T1000 (cell line): ENCODE measurements around the gene VOPP1.
"Not testable (repeated sequence)": the region's sequence is repeated elsewhere in the genome, so short reads cannot be mapped to it uniquely, and the experiment has no call there.

Experiments
- DNase-seq: peaks from one replicate; lab custom pipeline; 2025; ENCODE audit warnings: mixed read lengths; lab: John Stamatoyannopoulos, UW

Gene VOPP1

DNA sequence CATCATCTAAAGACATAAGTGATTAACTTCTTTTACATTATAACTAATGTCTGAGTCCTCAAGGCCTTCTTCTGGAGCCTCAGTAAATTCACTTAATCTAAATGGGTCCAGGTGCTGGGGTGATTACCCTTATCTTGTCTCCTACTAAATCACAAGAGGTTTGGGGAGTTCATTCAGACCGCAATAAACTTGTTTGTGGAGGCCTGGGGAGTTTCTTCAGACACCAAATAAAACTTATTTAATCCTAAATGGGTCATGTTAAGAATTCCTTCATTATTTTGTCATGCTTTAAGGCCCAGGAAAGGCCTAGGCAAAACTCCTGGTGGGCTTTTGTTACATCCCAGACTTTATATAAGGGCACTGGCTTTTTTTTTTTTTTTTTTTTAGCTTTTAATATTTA is 62.1 kb downstream of the VOPP1 start:
- not testable (repeated sequence) for DNase-seq

DNA sequence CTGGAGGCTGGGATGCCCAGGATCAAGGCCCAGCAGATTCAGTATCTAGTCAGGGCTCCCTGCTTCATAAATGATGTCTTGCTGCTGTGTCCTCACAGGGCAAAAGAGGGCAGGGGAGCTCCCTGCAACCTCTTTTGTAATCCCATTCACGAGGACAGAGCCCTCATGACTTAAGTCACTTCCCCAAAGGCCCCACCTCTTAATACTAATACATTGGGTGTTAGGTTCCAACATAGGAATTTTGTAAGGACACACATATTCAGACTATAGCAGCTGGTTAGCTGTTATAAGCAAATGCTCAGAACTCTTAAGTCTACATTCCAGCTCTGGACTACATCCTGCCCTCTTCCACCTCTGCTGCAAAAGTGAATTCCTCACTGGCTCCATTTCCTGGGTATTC is 63.0 kb downstream of the VOPP1 start:
- DNase-seq, result no peak

DNA sequence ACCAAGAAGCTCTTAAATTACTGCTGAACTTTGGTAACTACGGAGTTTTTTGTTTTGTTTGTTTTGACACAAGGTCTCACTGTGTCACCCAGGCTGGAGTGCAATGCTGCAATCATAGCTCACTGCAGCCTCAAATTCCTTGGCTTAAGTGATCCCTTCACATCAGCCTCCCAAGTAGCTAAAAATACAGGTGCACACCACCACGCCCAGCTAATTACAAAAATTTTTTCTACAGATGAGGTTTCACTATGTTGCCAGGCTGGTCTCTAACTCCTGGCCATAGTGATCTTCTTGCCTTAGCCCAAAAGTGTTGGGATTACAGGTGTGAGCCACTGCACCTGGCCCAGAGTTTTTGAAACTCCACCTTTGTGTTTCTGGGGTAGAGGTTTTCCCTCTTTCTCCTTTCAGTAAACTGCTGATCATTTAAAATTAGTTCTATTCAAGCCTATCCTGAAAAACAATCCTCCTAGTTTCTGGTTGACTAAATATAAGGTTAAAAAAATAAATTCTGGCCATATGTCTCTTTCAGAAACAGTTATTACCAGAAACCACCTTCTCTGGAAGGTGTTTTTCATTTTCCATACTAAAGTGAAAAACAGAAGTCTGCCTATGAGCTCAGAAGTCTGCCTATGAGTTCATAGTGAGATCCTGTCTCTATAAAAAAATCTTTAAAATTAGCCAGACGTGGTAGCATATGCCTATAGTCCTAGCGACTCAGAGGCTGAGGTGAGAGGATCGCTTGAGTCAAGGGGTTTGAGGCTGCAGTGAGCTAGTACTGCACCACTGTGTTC is 63.9 kb downstream of the VOPP1 start:
- DNase-seq, result no peak

DNA sequence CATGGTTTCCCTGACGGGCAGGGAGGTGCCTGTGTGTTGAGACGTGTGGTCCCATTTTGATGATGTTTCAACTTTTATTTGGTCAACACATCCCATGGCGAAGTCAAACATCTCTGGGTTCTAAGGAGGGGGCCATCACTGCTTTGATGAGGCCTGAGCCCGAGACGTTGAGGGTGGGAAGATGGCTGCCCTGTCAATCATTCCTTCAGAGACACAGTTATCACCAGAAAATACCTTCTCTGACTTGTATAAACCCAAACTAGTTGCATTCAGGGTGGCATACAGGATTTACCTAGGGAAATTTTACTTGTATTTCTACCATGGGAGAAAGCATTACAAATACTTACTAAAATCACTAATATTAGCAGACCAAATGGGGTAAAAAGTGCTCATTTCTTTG is 64.6 kb downstream of the VOPP1 start:
- no peak for DNase-seq

DNA sequence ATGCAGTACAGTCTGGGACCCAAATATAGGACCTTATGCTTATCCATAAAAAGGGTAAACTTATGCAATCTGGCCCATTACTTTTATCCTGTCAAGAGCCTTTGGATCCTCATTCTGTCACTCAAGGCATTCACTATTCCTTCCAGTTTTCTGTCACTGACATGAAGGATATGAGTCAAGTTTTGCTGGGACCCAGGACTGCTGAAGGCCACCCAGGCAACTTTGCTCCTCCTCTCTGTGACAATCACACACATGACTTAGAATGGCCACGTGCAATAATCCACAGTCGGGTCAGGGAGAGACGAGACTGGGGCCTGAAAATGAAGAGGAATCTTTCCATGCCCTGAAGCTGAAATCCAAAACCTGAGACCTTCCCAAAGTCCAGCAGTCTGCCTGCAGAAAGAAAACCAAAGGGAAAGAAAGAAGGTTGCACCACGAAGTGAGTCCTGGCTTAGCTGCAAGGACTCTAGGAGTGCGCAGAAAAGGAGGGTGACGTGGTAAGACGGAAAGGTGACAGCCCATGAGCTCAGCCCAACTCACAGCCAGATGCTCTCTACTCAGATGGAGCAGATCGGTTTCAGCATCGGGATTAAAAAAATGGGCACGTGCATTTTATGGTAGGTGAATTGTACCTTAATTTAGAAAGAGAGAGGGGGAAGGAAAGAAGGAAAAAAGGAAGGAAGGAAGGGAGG is 67.2 kb downstream of the VOPP1 start:
- DNase-seq, result no peak

DNA sequence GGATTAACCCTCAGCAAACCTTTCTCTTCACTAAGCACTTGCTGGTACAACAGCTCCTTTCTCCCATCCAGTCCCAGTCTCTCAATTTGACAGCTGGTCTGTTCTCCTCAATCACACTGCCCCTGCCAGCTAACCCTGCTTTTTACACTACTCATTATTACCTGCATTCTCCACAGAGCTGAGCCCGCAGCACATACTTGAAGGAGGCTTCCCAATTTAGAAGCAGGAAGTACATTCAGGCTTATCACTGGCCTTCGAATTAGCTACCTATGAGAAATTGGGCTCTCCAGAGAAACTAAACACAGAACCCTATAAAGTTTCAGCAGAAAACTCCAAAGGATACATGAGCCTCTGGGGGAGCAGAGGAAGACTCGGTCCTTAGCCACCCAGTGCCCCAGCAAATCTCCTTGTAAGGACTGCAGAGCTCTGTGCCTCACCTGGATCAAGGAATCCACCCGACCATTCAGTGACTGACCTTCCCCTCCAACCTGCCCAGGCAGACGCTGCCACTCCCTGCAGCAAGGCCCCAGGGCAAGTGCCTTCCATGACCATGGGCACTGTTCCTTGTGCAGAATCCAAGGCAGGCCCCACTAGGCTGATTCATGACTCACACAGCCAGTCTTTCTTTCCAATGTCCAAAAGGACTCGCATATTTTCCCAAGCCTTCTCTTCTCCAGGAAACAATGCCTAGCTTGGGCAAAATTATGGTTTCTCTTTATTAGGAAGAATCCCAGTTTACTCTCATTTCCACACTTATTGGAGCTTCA is 68.0 kb downstream of the VOPP1 start:
- DNase-seq, result no peak

DNA sequence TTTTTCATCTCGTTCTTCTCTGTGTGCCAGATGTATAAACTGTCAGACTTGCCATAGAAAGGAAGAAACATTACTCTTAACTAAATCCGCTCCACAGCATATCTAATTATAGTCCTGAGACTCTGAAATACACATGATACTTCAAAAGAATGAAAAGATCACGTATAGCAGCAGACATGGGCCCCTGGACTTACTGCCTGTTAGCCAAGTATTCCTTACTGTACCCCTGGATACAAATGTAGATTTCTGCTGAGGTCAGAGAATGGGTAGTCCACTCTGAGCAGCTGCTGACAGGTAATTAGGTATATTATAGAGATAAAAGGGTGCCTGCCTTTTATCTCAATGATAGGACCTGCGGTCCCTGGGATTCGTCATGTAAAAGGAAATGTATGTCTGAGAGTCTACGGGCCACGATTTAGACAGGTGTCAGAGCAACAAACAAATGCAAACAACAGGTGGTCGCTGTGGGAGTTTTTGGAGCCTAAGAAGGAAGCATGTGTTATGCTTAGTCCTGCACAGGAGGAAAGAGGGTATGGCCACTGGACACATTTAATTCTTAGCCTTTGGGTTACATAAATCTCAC is 69.4 kb downstream of the VOPP1 start:
- DNase-seq, result no peak

DNA sequence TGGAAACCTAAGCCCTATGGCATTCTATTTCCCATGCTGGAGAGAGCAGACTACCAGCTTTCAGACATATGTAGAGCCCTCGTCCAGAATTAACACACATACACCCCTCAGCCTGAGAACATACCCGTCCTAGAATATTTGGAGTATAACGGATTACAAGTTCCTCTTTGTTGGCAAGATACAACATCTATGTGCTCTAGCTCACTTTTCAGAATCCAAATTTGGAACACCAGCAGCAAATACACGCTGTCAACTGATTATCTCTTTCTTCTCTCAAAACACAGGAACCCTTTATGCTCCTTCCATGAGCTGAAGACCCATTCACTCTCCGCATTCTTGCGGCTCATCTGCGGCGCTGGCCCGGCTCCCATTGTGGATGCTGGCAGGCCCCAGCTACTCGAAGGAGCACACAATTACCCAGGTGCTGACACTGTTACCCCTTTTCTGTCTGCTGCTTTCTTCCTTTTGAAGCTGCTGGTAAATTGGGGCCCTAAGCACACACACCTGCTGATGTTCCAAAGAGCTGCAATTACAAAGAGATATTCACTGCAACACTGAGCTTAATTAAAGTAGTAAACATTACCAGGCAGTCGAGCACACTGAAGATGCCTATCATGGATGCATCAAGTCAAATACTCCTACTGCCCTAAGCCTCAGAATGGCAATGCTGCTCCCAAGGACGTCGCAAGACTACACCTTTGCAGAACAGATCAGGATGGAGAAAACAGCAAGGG is 70.0 kb downstream of the VOPP1 start:
- no peak for DNase-seq

DNA sequence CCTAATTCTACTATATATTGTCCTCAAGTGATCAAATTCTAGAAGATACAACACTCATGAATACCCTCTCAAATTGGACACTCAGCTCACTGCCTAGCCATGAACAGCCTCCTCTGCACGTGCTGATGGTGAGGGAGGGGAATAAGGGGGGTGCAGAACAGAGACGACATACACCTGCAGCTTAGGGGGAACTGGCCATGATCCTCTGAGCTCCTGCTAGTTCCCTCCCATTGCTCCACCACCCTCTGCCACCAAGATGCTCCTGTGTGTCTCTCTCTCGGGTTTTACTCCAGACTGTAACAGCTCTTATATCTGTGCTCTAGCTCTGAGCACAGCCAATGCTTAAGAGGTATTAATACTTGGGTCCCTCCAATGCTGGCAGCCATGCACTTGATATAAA is 70.7 kb downstream of the VOPP1 start:
- DNase-seq, result no peak

DNA sequence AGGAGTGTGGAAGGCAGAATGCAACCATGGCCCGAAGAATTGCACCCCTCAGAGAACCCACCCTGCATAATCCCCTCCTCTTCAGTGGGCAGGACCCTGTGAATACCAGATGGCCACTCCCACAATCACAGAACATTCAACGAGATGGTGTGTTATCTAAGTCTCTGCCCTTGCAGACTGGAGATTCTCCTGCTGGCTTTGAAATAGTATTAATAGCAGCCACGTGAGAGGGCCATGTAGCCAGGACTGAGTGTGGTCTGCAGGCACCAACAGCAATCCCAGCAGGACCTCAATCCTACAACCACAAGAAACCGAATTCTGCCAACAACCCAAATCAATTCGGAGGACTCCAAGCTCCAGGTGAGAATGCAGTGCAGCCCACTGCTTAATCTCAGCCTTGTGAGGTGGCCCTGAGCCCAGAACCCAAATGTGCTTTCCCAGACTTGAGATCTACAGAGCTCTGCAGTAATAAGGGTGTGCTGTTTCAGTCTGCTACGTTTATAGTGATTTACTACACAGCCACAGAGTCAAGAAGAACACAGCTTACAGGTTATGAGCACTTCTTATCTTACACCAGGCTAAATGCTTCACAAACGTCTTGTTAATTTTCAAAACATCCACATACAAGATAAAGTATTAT is 72.1 kb downstream of the VOPP1 start:
- DNase-seq, result no peak

DNA sequence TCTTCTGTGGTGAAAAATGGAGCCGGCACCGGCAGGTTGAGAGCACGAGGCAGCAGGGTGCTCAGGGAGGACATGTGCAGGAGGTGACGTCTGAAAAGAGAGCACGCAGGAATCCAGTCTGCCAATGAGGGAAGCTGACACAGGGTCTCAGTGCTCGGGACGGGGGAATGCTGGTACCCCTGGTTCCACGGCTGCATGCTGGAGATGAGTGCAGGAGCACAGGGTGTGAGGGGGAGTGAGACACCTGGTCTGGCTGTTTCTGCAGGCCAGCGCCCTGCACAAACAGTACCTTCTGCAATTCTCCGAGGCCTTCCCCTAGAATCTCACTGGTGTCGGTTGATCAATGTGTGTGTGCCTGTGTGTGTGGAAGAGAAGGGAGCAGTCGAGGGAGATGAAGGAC is 72.7 kb downstream of the VOPP1 start:
- no peak for DNase-seq

DNA sequence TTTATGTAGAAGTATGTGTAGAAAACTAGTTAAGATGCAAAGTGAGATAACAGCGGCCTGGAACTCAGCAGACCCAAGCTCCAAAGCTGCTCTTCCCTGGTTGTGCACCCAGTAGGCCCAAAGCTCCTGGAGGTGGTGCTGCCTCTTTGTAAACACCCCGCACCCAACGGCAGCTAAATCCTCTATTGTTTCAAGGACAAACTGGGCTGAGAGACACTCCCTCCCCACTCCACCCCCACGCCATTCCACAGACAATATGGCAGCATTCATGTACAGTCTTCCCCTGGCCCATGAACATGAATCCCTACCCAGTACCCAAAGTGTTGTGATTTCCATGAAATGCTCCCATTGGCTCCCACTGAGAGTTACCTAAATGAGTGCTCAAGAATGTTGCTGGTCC is 73.5 kb downstream of the VOPP1 start:
- DNase-seq, result no peak

DNA sequence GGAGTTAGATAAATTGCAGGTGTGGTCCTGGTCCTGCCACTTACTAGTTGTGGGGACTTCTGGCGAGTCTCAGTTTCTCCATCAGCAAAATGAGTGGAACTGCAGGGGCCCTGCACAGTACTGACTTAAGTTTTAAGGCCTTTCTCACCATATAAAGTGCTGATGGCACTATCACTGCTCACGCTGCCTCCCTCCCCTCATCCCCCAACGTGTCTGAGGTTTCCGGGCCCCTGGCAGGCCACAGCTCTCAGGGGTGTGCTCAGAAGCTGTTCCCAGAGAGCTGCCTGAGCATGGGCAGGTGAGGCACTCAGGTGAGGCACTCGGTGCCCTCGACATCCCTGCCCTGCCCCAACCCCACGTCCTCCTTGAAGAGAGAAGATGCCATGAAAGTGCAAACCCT is 74.2 kb downstream of the VOPP1 start:
- DNase-seq, result no peak

DNA sequence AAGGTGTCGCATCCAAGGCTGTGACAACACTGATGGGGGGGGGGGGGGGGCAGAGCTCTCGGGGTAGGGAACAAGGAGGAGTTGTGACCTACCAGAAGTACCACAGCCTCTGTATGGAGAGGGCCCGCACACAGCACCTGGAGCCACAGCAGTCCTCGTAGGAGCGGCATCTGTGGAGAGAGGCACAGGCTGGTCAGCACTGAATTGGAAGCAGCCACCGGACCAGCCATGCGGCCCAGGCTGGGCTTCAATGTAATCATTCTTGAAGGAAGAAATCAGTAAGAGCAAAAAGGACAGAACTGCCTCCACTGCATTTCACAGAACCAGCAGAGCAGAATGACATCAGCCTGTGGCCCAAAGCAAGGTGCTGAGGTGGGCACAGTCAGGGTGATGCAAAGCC is 74.8 kb downstream of the VOPP1 start:
- no peak for DNase-seq

DNA sequence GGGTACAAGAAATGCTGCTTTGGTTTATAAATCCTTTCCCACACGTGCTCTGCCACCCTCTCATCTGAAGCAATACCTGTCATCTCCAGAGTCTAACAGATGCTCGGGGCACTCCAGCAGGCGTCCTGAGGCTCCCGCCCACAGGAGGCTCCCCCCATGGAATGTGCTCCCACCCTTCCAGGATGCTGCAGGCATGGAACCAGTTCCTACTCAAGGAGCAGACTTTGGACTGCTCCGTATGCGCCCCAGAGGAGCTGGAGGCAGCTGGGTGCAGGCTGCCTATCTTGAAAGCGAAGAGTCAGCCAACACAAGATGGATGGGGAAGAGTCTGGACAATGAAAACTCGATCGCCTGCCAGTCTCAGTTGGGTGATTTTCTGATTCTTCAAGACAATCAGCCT is 75.4 kb downstream of the VOPP1 start:
- DNase-seq, result no peak

DNA sequence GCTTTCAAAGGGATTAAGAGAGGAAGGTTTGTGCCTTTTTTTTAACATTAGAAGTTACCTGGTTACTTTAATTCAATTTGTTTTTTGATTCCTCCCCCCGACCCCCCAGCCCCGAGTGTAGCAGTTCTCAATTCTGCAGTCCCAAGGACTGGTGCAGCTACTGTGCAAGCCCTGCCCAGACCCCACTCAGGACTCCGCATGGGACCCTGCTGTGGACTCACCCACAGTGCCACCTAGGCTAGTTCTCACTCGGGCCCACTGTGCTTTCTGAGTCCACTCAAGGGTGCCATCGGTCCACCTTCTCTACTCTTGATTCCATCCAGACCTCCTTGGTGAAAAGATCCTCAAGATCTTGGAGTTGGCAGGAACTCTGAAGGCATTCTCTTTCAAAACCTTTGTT is 77.4 kb downstream of the VOPP1 start:
- no peak for DNase-seq

DNA sequence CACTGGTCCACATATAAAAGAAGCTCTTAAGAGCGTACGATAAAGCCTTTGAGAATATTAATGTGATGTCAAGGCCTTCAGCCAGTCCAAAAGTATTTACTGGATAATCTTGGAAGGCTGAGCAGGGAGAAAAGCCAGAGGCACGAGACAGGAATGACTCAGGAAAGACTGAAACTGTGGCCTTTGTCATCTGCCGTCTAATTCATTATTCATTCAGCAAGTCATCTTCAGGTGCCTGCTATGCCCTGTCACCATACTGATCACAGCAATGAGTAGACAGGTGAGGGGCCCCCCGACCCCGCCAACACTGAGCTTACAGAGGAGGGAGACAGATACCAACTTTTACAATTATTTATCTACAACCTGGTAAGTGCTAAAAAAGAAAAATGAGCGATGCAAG is 78.9 kb downstream of the VOPP1 start:
- no peak for DNase-seq

DNA sequence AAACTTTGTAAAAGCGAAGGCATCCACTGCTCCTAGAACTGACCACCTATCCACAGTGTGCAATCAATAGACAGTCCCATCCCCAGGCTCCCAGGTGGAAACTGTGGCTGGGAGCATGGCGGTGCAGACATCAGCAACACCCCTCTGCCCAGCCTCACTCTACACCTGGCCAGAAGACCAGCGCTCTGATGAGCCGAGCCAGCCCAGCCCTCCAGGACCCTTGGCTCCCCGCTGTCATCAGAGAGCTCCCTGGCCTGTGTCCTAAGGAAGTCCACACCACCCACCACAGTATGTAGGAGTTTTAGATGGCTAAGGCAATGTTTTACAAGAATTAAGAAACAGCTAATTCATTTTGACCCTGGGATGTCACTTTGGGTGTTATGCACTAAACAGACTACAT is 81.0 kb downstream of the VOPP1 start:
- DNase-seq, result no peak

DNA sequence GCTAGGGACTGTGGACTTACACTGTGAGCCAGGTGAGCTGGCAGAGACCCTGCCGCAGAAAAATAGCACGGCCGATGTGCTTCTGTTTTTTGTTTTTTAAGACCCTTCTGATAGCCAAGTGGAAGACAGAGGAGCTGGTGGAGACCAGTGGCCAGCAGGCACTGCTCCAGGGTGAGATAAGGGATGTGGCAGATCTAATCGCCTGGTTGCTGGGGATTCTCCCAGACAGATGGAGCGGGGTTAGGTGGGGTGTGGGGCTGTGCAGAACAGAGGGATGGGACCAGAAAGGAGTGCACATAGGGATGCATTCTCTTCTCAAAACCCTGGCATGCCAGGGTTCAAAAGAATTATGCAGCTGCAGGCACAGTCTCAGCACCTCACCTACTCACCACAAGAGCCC is 82.2 kb downstream of the VOPP1 start:
- DNase-seq, result no peak

DNA sequence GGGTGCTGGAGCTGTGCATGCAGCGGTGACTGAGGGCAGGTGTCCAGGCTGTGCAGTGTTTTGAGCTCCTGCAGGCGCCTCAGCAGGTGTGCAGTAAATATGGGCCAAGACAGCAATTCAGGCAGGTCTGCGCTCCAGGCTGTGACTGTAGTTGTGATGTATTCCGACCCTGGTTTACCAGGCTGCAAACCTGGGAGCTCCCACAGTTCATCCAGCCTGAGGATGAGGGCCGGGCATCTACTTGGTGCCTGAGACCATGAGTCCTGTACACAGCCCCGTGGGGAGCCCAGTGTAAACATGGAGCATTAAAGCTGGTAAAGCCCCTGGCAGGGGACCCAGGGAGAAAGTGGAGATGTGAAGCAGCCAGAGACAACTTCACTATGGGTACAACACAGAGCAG is 82.8 kb downstream of the VOPP1 start:
- DNase-seq, result no peak

DNA sequence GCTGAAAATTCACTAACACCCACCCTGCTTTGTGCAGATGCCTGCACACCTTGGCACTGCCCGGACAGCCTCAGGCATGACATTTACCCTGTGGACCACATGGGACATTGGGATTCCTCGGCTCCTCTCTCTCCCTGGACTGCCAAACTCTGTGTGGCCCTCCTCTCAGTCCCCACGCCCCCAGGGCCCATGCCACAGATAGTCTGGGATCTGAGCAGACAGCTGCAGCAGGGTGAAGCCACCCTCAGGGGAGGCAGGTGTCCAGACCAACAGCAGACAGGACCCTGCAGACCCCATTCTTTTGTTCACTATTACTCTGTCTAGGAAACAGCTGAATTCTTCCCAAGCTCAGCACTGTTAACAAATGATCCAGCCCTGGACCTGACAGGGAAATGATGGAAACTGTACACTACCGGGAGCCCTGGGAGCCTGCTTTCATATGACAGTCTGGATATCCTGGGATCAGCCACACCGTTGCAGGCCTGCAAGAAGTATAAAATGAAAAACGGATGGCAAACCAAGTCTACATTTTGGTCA is 83.4 kb downstream of the VOPP1 start:
- DNase-seq, result no peak
